Dedifferentiated amniotic fluid mesenchymal stem cell (primary cell): Measurements from ENCODE around the gene NAPEPLD.
"Not testable (repeated sequence)": the region's sequence is repeated elsewhere in the genome, so short reads cannot be mapped to it uniquely, and the experiment has no call there.

Experiments
- DNase-seq: peaks from one replicate; pipeline ENCODE4 v3.0.0-alpha.2; 2016; ENCODE audit errors: extremely low spot score

The NAPEPLD gene

GRCh38 chr7:103113164-103113563, 35.7 kb downstream of the NAPEPLD start:
- peak; percentile 79 for DNase-seq

- not testable (repeated sequence) for DNase-seq
These were observed 42.2 kb downstream of the NAPEPLD start for GRCh38 chr7:103106703-103107070.

- DNase-seq: no peak
These were observed 42.7 kb downstream of the NAPEPLD start for GRCh38 chr7:103106005-103106702.

GRCh38 chr7:103101543-103101942, 47.4 kb downstream of the NAPEPLD start:
- DNase-seq: no peak

DNA sequence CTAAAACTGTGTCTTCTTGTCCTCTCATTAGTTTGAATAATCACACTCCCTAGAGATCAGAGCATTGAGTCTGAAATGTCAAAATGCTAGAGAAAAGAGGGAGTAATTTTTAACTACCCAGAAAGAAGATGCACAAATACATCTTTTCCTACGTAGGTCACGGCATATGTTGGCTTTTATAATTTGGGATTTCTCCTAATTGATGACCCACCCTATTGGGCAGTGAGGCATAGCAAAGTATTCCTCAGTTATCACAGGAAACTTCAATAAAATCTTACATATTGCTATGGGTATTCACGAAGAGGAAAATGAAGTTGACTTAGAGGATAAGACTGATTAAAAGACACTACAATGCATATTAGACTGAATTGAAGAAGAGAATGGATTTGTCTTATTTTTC, 48.6 kb downstream of the NAPEPLD start:
- DNase-seq: no peak

DNA sequence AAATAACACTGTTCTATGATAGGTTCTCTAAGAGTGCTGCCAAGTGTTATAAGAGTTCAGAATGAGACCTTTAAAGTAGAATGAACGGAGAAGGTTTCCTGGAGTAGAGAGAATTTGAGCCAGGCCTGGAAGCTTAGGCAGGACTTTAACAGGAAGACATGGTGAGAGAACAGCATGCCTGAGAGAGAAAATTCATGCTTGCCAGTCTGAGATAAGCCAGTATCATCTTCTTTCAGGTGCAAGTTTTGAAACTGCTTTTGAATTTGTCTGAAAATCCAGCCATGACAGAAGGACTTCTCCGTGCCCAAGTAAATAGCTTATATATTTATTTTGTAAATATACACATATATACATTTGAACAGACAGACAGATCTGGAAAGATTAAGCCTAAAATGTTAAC, 51.9 kb downstream of the NAPEPLD start:
- no peak for DNase-seq

DNA sequence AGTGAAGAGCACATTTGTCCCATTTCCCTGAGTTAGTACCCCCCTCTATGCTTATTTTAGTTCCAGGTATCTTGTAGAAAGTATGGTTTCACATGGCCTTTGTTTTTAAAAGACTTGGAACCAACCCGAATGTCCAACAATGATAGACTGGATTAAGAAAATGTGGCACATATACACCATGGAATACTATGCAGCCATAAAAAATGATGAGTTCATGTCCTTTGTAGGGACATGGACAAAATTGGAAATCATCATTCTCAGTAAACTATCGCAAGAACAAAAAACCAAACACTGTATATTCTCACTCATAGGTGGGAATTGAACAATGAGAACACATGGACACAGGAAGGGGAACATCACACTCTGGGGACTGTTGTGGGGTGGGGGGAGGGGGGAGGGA, 53.3 kb downstream of the NAPEPLD start:
- DNase-seq: not testable (repeated sequence)

- DNase-seq: no peak
These were observed 54.8 kb downstream of the NAPEPLD start for GRCh38 chr7:103094102-103094501.

- no peak for DNase-seq
These were observed 55.5 kb downstream of the NAPEPLD start for GRCh38 chr7:103093429-103093828.

DNA sequence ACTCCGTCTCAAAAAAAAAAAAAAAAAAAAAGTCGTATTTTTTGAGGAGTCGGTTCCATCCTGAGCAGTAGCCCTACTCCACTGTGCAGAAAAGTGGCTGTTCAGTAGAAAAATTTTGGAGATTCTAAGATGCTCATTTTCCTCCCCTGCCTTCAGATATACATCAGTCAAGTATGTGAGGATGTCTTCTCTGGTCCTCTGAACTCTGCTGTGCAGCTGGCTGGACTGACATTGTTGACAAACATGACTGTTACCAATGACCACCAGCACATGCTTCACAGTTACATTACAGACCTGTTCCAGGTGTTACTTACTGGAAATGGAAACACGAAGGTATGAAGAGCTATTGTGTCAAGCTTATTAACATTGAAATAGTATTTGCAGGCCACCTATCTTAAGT, 56.6 kb downstream of the NAPEPLD start:
- not testable (repeated sequence) for DNase-seq

GRCh38 chr7:103083210-103083609, 65.7 kb downstream of the NAPEPLD start:
- no peak for DNase-seq

DNA sequence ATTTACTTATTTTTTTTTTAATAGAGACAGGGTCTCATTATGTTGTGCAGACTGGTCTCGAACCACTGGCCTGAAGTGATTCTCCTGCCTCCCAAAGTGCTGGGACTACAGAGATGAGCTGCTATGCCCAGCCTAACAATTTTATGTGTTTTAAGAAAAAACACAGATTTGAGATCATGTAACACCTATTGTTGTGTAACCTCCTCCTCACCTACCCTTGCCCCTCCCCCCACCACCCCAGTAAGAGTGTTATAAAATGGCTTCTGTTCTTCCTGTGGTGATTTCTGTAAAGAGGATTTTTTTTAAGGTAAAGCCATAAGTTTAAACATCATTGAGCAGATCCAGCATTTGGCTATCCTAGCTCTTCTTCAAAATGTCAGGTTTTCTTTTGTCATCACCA, 66.4 kb downstream of the NAPEPLD start:
- DNase-seq: no peak

- no peak for DNase-seq
These were observed 68.0 kb downstream of the NAPEPLD start for GRCh38 chr7:103080923-103081322.

DNA sequence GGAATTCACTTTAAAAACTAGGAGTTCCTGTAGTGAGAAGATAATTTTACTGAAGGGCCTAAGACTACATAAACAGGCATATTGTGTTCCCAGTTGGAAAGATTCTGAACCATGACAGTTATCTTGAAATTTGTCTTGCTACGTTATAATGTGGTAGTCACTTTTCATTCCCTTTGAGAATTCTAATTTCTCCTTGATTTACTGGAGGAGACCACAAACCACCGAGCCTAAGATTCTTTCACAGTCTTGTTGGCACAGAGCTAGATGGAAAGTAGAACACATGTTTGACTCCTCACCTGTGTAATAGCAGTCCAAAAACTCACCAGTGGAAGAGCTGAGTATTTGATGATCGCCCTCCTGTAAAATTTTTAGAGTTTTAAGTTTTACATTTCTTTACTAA, 69.1 kb downstream of the NAPEPLD start:
- no peak for DNase-seq

GRCh38 chr7:103078226-103078625, 70.7 kb downstream of the NAPEPLD start:
- DNase-seq: not testable (repeated sequence)

- no peak for DNase-seq
These were observed 71.6 kb downstream of the NAPEPLD start for GRCh38 chr7:103077318-103077717.

GRCh38 chr7:103076764-103077163, 72.1 kb downstream of the NAPEPLD start:
- no peak for DNase-seq

- peak; percentile 52 for DNase-seq
These were observed 73.5 kb downstream of the NAPEPLD start for GRCh38 chr7:103075337-103075918.

DNA sequence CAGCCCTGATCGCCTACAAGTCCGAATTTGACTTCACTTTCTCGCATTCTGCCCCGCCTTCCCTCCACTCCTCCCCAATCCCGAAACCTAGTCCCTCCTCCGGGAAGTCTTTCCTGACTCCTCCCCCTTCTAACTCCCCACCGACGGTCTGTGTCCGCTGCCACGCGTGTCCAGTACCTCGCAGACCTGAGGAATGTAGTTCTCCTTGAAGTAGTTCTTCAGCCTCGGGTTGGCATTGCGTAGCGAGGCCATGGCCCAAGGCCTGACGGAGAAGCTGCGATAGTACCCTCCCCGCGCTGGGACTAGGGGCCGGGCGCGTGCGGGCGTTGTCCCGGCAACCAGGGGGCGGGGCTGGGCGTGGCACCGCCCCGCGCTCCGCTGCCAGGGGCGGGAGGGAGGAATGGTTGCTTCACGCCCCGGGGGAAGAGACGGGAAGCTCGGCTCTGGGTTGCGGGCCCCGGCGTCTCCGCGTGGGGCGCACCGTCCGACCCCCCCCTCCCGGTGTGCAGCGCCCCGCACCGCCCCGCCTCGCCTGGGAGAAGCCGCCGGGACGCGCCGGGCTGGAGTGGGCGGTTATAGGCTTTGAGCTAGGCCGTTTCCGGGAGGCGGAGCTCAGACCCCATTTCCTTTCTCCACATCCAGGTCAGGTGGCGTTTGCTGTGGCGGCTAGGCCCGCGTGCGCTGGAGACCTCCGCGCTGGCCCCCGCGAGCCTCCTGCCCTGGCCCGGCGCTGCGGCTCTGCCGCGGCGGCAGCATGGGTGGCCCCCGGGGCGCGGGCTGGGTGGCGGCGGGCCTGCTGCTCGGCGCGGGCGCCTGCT, 74.2 kb downstream of the NAPEPLD start, which contains the start of the genes ARMC10 and FBXL13:
ARMC10 (plus strand) TSS at position 622 of the 818 bp plus-strand sequence; CDS start at position 755, 133 bp downstream.
FBXL13 (minus strand) TSS at position 278 of the 818 bp plus-strand sequence.
- DNase-seq: peak; percentile 90

GRCh38 chr7:103073989-103074518, 74.8 kb downstream of the NAPEPLD start:
- no peak for DNase-seq

DNA sequence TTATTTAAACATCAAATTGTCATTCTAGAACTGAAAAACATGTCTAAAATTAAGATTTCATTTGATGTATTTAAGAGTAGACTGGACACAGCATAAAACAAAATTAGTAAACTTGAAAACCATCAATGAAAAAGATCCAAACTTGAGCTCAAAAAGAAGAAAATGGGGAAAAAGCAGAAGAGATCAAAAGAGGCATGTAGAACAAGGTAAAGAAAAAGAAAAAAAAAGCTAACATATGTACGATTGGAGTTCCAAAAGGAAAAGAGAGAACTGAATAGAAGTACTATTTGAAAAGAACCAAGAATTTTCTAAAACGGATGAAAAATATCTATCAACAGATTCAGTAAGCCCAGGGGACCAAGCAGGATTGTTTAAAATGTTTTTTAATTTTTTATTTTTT, 77.9 kb downstream of the NAPEPLD start:
- DNase-seq: no peak
